ENCODE measurements around the gene FNIP2.
"Not testable (repeated sequence)": the region's sequence is repeated elsewhere in the genome, so short reads cannot be mapped to it uniquely, and the experiment has no call there.

FNIP2 gene

GRCh38 chr4:158891256-158891655 is 122.4 kb downstream of the FNIP2 start:
- no peaks in the 10 kb centered on the region for H3K9me3 Mint-ChIP-seq
- no peaks in the 10 kb centered on the region for H3K27me3 Mint-ChIP-seq
- DNase-seq, result no peak
- H3K4me1 Mint-ChIP-seq (ENCODE audit: low read depth), result no peaks in the 10 kb centered on the region
- peaks cover 60% of the 10 kb centered on the region for H3K36me3 Mint-ChIP-seq (ENCODE audit: low read depth)
- H3K4me3 Mint-ChIP-seq, result no peak overlapping the region
- no peak overlapping the region for H3K27ac Mint-ChIP-seq

GRCh38 chr4:158894826-158895225 is 126.0 kb downstream of the FNIP2 start:
- Mint-ChIP-seq H3K27me3 (no peaks in the 10 kb centered on the region), H3K27ac (no peak overlapping the region), H3K4me3 (no peak overlapping the region), H3K36me3 (ENCODE audit: low read depth) (peaks cover 77% of the 10 kb centered on the region), H3K9me3 (peaks cover 1% of the 10 kb centered on the region), H3K4me1 (ENCODE audit: low read depth) (peaks cover 4% of the 10 kb centered on the region)
- no peak for DNase-seq

- no peak for DNase-seq
- Mint-ChIP-seq H3K27me3 (no peaks in the 10 kb centered on the region), H3K36me3 (ENCODE audit: low read depth) (peaks cover 81% of the 10 kb centered on the region), H3K4me1 (ENCODE audit: low read depth) (peaks cover 7% of the 10 kb centered on the region), H3K27ac (no peak overlapping the region), H3K9me3 (peaks cover 4% of the 10 kb centered on the region), H3K4me3 (no peak overlapping the region)
These were observed 127.2 kb downstream of the FNIP2 start for GRCh38 chr4:158895797-158896576.

GRCh38 chr4:158896577-158897238 is 127.9 kb downstream of the FNIP2 start:
- not testable (repeated sequence) for DNase-seq; H3K4me1 Mint-ChIP-seq (ENCODE audit: low read depth); H3K27me3 Mint-ChIP-seq; H3K9me3 Mint-ChIP-seq; H3K4me3 Mint-ChIP-seq
- Mint-ChIP-seq H3K36me3 (ENCODE audit: low read depth) (peaks cover 81% of the 10 kb centered on the region), H3K27ac (peak overlapping the region; percentile 57)

- not testable (repeated sequence) for H3K27me3 Mint-ChIP-seq, H3K4me3 Mint-ChIP-seq, DNase-seq, H3K9me3 Mint-ChIP-seq, H3K27ac Mint-ChIP-seq
- Mint-ChIP-seq H3K36me3 (ENCODE audit: low read depth) (peaks cover 87% of the 10 kb centered on the region), H3K4me1 (ENCODE audit: low read depth) (peaks cover 20% of the 10 kb centered on the region)
These were observed 131.6 kb downstream of the FNIP2 start for GRCh38 chr4:158900408-158900807.

- H3K9me3 Mint-ChIP-seq, H3K4me3 Mint-ChIP-seq, H3K27me3 Mint-ChIP-seq, DNase-seq: not testable (repeated sequence)
- H3K27ac Mint-ChIP-seq, result peak overlapping the region; percentile 5
- peaks cover 27% of the 10 kb centered on the region for H3K4me1 Mint-ChIP-seq (ENCODE audit: low read depth)
- H3K36me3 Mint-ChIP-seq (ENCODE audit: low read depth), result peaks cover 80% of the 10 kb centered on the region
These were observed 133.7 kb downstream of the FNIP2 start for GRCh38 chr4:158902280-158903078.

- H3K27ac Mint-ChIP-seq, result peak overlapping the region; percentile 5
- peaks cover 4% of the 10 kb centered on the region for H3K9me3 Mint-ChIP-seq
- H3K36me3 Mint-ChIP-seq (ENCODE audit: low read depth), result peaks cover 76% of the 10 kb centered on the region
- H3K4me3 Mint-ChIP-seq, result no peak overlapping the region
- H3K27me3 Mint-ChIP-seq, result no peaks in the 10 kb centered on the region
- H3K4me1 Mint-ChIP-seq (ENCODE audit: low read depth), result peaks cover 27% of the 10 kb centered on the region
- no peak for DNase-seq
These were observed 134.2 kb downstream of the FNIP2 start for GRCh38 chr4:158903079-158903456.

- Mint-ChIP-seq H3K4me1 (ENCODE audit: low read depth) (peaks cover 27% of the 10 kb centered on the region), H3K36me3 (ENCODE audit: low read depth) (peaks cover 71% of the 10 kb centered on the region), H3K4me3 (no peak overlapping the region), H3K27me3 (no peaks in the 10 kb centered on the region), H3K9me3 (peaks cover 4% of the 10 kb centered on the region), H3K27ac (no peak overlapping the region)
- no peak for DNase-seq
These were observed 134.7 kb downstream of the FNIP2 start for GRCh38 chr4:158903472-158904043.

- peaks cover 59% of the 10 kb centered on the region for H3K36me3 Mint-ChIP-seq (ENCODE audit: low read depth)
- no peak for DNase-seq
- H3K4me3 Mint-ChIP-seq, result no peak overlapping the region
- H3K4me1 Mint-ChIP-seq (ENCODE audit: low read depth), result peaks cover 25% of the 10 kb centered on the region
- peak overlapping the region; percentile 14 for H3K27ac Mint-ChIP-seq
- H3K9me3 Mint-ChIP-seq, result peaks cover 3% of the 10 kb centered on the region
- H3K27me3 Mint-ChIP-seq, result no peaks in the 10 kb centered on the region
These were observed 136.0 kb downstream of the FNIP2 start for GRCh38 chr4:158904815-158905214.

GRCh38 chr4:158906073-158906472 is 137.2 kb downstream of the FNIP2 start:
- Mint-ChIP-seq H3K9me3 (no peaks in the 10 kb centered on the region), H3K36me3 (ENCODE audit: low read depth) (peaks cover 51% of the 10 kb centered on the region), H3K4me3 (no peak overlapping the region), H3K27ac (no peak overlapping the region), H3K4me1 (ENCODE audit: low read depth) (peaks cover 21% of the 10 kb centered on the region), H3K27me3 (no peaks in the 10 kb centered on the region)
- no peak for DNase-seq

GRCh38 chr4:158912390-158912789 is 143.6 kb downstream of the FNIP2 start:
- Mint-ChIP-seq H3K36me3 (ENCODE audit: low read depth) (peaks cover 4% of the 10 kb centered on the region), H3K27ac (no peak overlapping the region), H3K4me1 (ENCODE audit: low read depth) (peaks cover 2% of the 10 kb centered on the region), H3K9me3 (no peaks in the 10 kb centered on the region), H3K27me3 (no peaks in the 10 kb centered on the region), H3K4me3 (no peak overlapping the region)
- DNase-seq, result no peak

- no peak for DNase-seq
- no peak overlapping the region for H3K4me3 Mint-ChIP-seq
- H3K36me3 Mint-ChIP-seq (ENCODE audit: low read depth), result peaks cover 2% of the 10 kb centered on the region
- H3K27ac Mint-ChIP-seq, result no peak overlapping the region
- H3K4me1 Mint-ChIP-seq (ENCODE audit: low read depth), result peaks cover 2% of the 10 kb centered on the region
- H3K27me3 Mint-ChIP-seq, result no peaks in the 10 kb centered on the region
- H3K9me3 Mint-ChIP-seq, result no peaks in the 10 kb centered on the region
These were observed 144.0 kb downstream of the FNIP2 start for GRCh38 chr4:158912806-158913205.

GRCh38 chr4:158913766-158914165 is 144.9 kb downstream of the FNIP2 start:
- Mint-ChIP-seq H3K4me3 (no peak overlapping the region), H3K27ac (no peak overlapping the region), H3K27me3 (no peaks in the 10 kb centered on the region), H3K4me1 (ENCODE audit: low read depth) (peaks cover 2% of the 10 kb centered on the region), H3K36me3 (ENCODE audit: low read depth) (peaks cover 2% of the 10 kb centered on the region), H3K9me3 (no peaks in the 10 kb centered on the region)
- DNase-seq, result no peak

- H3K27ac Mint-ChIP-seq, result no peak overlapping the region
- no peak for DNase-seq
- H3K4me3 Mint-ChIP-seq, result no peak overlapping the region
- no peaks in the 10 kb centered on the region for H3K9me3 Mint-ChIP-seq
- peaks cover 2% of the 10 kb centered on the region for H3K36me3 Mint-ChIP-seq (ENCODE audit: low read depth)
- no peaks in the 10 kb centered on the region for H3K27me3 Mint-ChIP-seq
- peaks cover 2% of the 10 kb centered on the region for H3K4me1 Mint-ChIP-seq (ENCODE audit: low read depth)
These were observed 145.4 kb downstream of the FNIP2 start for GRCh38 chr4:158914218-158914617.
